ENCODE results near the gene HIVEP2.

Gene HIVEP2

DNA sequence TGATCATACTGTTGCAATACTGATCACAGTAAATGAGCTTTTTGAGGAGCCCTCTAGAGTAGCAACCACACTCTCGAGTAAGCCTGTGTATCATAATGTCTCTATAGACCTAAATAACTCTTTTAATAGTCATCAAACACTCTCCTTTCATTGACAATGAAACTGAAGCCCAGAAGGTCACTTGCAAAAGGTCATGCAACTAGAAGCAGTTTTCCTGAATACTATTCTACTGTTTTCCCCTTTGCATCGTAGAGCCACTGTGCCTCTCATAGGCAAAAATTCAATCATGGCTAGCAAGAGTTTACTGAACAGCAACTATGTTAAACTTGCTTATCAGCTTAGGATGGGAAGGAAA is 105.3 kb downstream of the HIVEP2 start:
- no peak overlapping the region for H3K9ac ChIP-seq (ENCODE audit: low read length)
- no peaks in the 10 kb centered on the region for H3K27me3 ChIP-seq (ENCODE audit: control insufficient read depth, insufficient read depth, low read length)
- no peak overlapping the region for H3K4me3 ChIP-seq (ENCODE audit: low read depth, low read length)
- H3K27ac ChIP-seq (ENCODE audit: low read depth, low read length), result no peak overlapping the region
- H3K9me3 ChIP-seq (ENCODE audit: control insufficient read depth, insufficient read depth, low read depth, low read length), result no peaks in the 10 kb centered on the region
- H3K4me1 ChIP-seq (ENCODE audit: control insufficient read depth, insufficient read depth, low read length), result peaks cover 31% of the 10 kb centered on the region
- H3K36me3 ChIP-seq (ENCODE audit: control insufficient read depth, insufficient read depth, low read length), result no peaks in the 10 kb centered on the region

GRCh38 chr6:142838821-142839685 is 105.9 kb downstream of the HIVEP2 start:
- H3K9ac ChIP-seq (ENCODE audit: low read length), result no peak overlapping the region
- H3K4me3 ChIP-seq (ENCODE audit: low read depth, low read length), result no peak overlapping the region
- no peaks in the 10 kb centered on the region for H3K36me3 ChIP-seq (ENCODE audit: control insufficient read depth, insufficient read depth, low read length)
- H3K4me1 ChIP-seq (ENCODE audit: control insufficient read depth, insufficient read depth, low read length), result peaks cover 26% of the 10 kb centered on the region
- H3K9me3 ChIP-seq (ENCODE audit: control insufficient read depth, insufficient read depth, low read depth, low read length), result no peaks in the 10 kb centered on the region
- H3K27me3 ChIP-seq (ENCODE audit: control insufficient read depth, insufficient read depth, low read length), result no peaks in the 10 kb centered on the region
- H3K27ac ChIP-seq (ENCODE audit: low read depth, low read length), result no peak overlapping the region

- no peaks in the 10 kb centered on the region for H3K9me3 ChIP-seq (ENCODE audit: control insufficient read depth, insufficient read depth, low read depth, low read length)
- no peak overlapping the region for H3K9ac ChIP-seq (ENCODE audit: low read length)
- no peak overlapping the region for H3K27ac ChIP-seq (ENCODE audit: low read depth, low read length)
- peaks cover 8% of the 10 kb centered on the region for H3K4me1 ChIP-seq (ENCODE audit: control insufficient read depth, insufficient read depth, low read length)
- no peak overlapping the region for H3K4me3 ChIP-seq (ENCODE audit: low read depth, low read length)
- H3K27me3 ChIP-seq (ENCODE audit: control insufficient read depth, insufficient read depth, low read length), result no peaks in the 10 kb centered on the region
- H3K36me3 ChIP-seq (ENCODE audit: control insufficient read depth, insufficient read depth, low read length), result no peaks in the 10 kb centered on the region
Measured at GRCh38 chr6:142835787-142836535, 109.0 kb downstream of the HIVEP2 start.

- Histone ChIP-seq H3K4me3 (ENCODE audit: low read depth, low read length) (no peak overlapping the region), H3K27ac (ENCODE audit: low read depth, low read length) (no peak overlapping the region), H3K27me3 (ENCODE audit: control insufficient read depth, insufficient read depth, low read length) (no peaks in the 10 kb centered on the region), H3K36me3 (ENCODE audit: control insufficient read depth, insufficient read depth, low read length) (no peaks in the 10 kb centered on the region), H3K9me3 (ENCODE audit: control insufficient read depth, insufficient read depth, low read depth, low read length) (no peaks in the 10 kb centered on the region), H3K4me1 (ENCODE audit: control insufficient read depth, insufficient read depth, low read length) (peaks cover 7% of the 10 kb centered on the region), H3K9ac (ENCODE audit: low read length) (no peak overlapping the region)
Measured at GRCh38 chr6:142834853-142835252, 110.1 kb downstream of the HIVEP2 start.

DNA sequence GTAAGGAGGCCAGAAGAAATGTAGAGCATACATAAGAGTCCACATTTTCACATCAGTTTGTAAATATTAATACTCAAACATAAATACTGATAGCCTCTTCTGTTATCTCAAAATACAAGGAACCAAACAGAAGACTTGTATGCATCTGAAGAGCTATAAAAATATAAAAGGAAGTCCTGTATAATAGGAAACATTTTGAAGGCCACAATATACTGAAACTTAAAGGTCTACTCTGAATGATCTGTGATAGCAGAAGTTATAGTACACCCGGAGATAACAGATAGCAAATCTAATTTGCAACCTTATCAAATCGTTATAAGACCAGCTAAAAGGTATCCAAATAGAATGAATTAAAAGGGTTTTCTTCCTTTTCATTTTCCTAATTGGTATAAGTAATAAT is 111.2 kb downstream of the HIVEP2 start:
- H3K9ac ChIP-seq (ENCODE audit: low read length), result no peak overlapping the region

DNA sequence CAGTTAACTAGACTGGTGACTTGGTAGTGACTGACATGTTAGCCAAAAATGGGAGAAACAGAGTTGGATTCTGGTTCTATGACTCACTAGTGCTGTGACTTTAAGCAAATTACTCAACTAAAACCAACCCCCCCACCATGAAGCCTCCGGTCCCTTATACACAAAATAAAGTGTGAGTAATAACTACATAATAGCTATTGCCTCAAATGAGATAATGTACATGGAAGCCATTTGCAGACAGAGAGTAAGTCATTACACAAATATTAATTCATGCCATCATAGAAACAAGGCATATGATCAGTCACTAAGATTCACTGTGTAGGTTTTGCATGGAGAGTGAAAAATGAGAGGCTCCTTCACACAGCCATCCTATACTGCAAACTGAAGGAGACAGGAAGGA is 111.9 kb downstream of the HIVEP2 start:
- H3K36me3 ChIP-seq (ENCODE audit: control insufficient read depth, insufficient read depth, low read length), result no peaks in the 10 kb centered on the region
- no peaks in the 10 kb centered on the region for H3K27me3 ChIP-seq (ENCODE audit: control insufficient read depth, insufficient read depth, low read length)
- no peaks in the 10 kb centered on the region for H3K4me1 ChIP-seq (ENCODE audit: control insufficient read depth, insufficient read depth, low read length)
- H3K9me3 ChIP-seq (ENCODE audit: control insufficient read depth, insufficient read depth, low read depth, low read length), result no peaks in the 10 kb centered on the region
- H3K4me3 ChIP-seq (ENCODE audit: low read depth, low read length), result no peak overlapping the region
- no peak overlapping the region for H3K9ac ChIP-seq (ENCODE audit: low read length)
- H3K27ac ChIP-seq (ENCODE audit: low read depth, low read length), result no peak overlapping the region

More for the DNA sequence above, 111.2 kb downstream of the HIVEP2 start:
- H3K27me3 ChIP-seq (ENCODE audit: control insufficient read depth, insufficient read depth, low read length), result no peaks in the 10 kb centered on the region
- H3K36me3 ChIP-seq (ENCODE audit: control insufficient read depth, insufficient read depth, low read length), result no peaks in the 10 kb centered on the region
- no peaks in the 10 kb centered on the region for H3K4me1 ChIP-seq (ENCODE audit: control insufficient read depth, insufficient read depth, low read length)
- no peak overlapping the region for H3K4me3 ChIP-seq (ENCODE audit: low read depth, low read length)
- no peaks in the 10 kb centered on the region for H3K9me3 ChIP-seq (ENCODE audit: control insufficient read depth, insufficient read depth, low read depth, low read length)
- no peak overlapping the region for H3K27ac ChIP-seq (ENCODE audit: low read depth, low read length)

GRCh38 chr6:142830807-142831206 is 114.2 kb downstream of the HIVEP2 start:
- Histone ChIP-seq H3K4me3 (ENCODE audit: low read depth, low read length) (no peak overlapping the region), H3K9ac (ENCODE audit: low read length) (no peak overlapping the region), H3K27ac (ENCODE audit: low read depth, low read length) (no peak overlapping the region), H3K4me1 (ENCODE audit: control insufficient read depth, insufficient read depth, low read length) (no peaks in the 10 kb centered on the region), H3K9me3 (ENCODE audit: control insufficient read depth, insufficient read depth, low read depth, low read length) (no peaks in the 10 kb centered on the region), H3K27me3 (ENCODE audit: control insufficient read depth, insufficient read depth, low read length) (no peaks in the 10 kb centered on the region), H3K36me3 (ENCODE audit: control insufficient read depth, insufficient read depth, low read length) (no peaks in the 10 kb centered on the region)

- Histone ChIP-seq H3K9ac (ENCODE audit: low read length) (no peak overlapping the region), H3K4me1 (ENCODE audit: control insufficient read depth, insufficient read depth, low read length) (no peaks in the 10 kb centered on the region), H3K9me3 (ENCODE audit: control insufficient read depth, insufficient read depth, low read depth, low read length) (no peaks in the 10 kb centered on the region), H3K27ac (ENCODE audit: low read depth, low read length) (no peak overlapping the region), H3K27me3 (ENCODE audit: control insufficient read depth, insufficient read depth, low read length) (no peaks in the 10 kb centered on the region), H3K36me3 (ENCODE audit: control insufficient read depth, insufficient read depth, low read length) (no peaks in the 10 kb centered on the region), H3K4me3 (ENCODE audit: low read depth, low read length) (no peak overlapping the region)
Measured at GRCh38 chr6:142830116-142830710, 114.8 kb downstream of the HIVEP2 start.

- H3K9me3 ChIP-seq (ENCODE audit: control insufficient read depth, insufficient read depth, low read depth, low read length), result no peaks in the 10 kb centered on the region
- no peaks in the 10 kb centered on the region for H3K36me3 ChIP-seq (ENCODE audit: control insufficient read depth, insufficient read depth, low read length)
- no peak overlapping the region for H3K27ac ChIP-seq (ENCODE audit: low read depth, low read length)
- no peaks in the 10 kb centered on the region for H3K4me1 ChIP-seq (ENCODE audit: control insufficient read depth, insufficient read depth, low read length)
- H3K27me3 ChIP-seq (ENCODE audit: control insufficient read depth, insufficient read depth, low read length), result no peaks in the 10 kb centered on the region
- H3K9ac ChIP-seq (ENCODE audit: low read length), result no peak overlapping the region
- no peak overlapping the region for H3K4me3 ChIP-seq (ENCODE audit: low read depth, low read length)
Measured at GRCh38 chr6:142829556-142829955, 115.4 kb downstream of the HIVEP2 start.

- no peaks in the 10 kb centered on the region for H3K27me3 ChIP-seq (ENCODE audit: control insufficient read depth, insufficient read depth, low read length)
- H3K4me1 ChIP-seq (ENCODE audit: control insufficient read depth, insufficient read depth, low read length), result peaks cover 6% of the 10 kb centered on the region
- H3K27ac ChIP-seq (ENCODE audit: low read depth, low read length), result no peak overlapping the region
- H3K36me3 ChIP-seq (ENCODE audit: control insufficient read depth, insufficient read depth, low read length), result no peaks in the 10 kb centered on the region
- H3K4me3 ChIP-seq (ENCODE audit: low read depth, low read length), result no peak overlapping the region
- H3K9ac ChIP-seq (ENCODE audit: low read length), result no peak overlapping the region
- no peaks in the 10 kb centered on the region for H3K9me3 ChIP-seq (ENCODE audit: control insufficient read depth, insufficient read depth, low read depth, low read length)
Measured at GRCh38 chr6:142827991-142828390, 117.0 kb downstream of the HIVEP2 start.

DNA sequence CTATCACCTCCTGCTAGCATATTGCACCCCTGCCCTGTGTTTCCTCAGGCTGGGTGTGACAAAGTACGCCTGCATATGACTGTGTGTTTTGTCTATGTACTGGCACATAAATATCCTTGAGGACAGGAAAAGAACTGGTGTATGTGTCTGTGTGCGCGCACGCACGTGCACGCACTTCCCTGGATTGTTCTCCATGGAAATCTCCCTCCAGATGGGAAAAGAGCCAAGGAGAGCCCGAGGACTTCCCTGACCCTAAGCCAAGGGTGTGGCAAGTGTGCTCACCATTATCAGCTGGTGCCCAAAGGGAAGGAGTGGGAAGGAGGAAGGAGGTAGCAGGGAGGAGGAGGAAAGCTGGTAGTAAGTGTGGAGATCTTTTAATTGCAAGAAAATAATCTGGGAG is 117.6 kb downstream of the HIVEP2 start:
- Histone ChIP-seq H3K27me3 (ENCODE audit: control insufficient read depth, insufficient read depth, low read length) (no peaks in the 10 kb centered on the region), H3K9me3 (ENCODE audit: control insufficient read depth, insufficient read depth, low read depth, low read length) (no peaks in the 10 kb centered on the region), H3K4me3 (ENCODE audit: low read depth, low read length) (no peak overlapping the region), H3K36me3 (ENCODE audit: control insufficient read depth, insufficient read depth, low read length) (no peaks in the 10 kb centered on the region), H3K4me1 (ENCODE audit: control insufficient read depth, insufficient read depth, low read length) (peaks cover 11% of the 10 kb centered on the region), H3K9ac (ENCODE audit: low read length) (no peak overlapping the region), H3K27ac (ENCODE audit: low read depth, low read length) (no peak overlapping the region)

Measured in HUES6 (cell line).